Eye (tissue), 1 donor: ENCODE data around the gene POMT2.
"Not testable (repeated sequence)": the region's sequence is repeated elsewhere in the genome, so short reads cannot be mapped to it uniquely, and the experiment has no call there.

ENCODE experiments used
- DNase-seq: peaks from one replicate; pipeline ENCODE4 v3.0.0-alpha.2; 2015

Gene POMT2

GRCh38 chr14:77320238-77320935, at the start of gene POMT2:
TSS of gene POMT2 (minus strand) at chr14:77320883. CDS start at chr14:77320681, 202 bp downstream.
- DNase-seq, result peak; percentile 97

- no peak for DNase-seq
These were observed 48.6 kb upstream of the POMT2 start for GRCh38 chr14:77369285-77369684.

GRCh38 chr14:77364146-77364545, 43.5 kb upstream of the POMT2 start:
- DNase-seq, result no peak

GRCh38 chr14:77359626-77360025, 38.9 kb upstream of the POMT2 start:
- DNase-seq, result no peak

- no peak for DNase-seq
These were observed 36.2 kb upstream of the POMT2 start for GRCh38 chr14:77356899-77357298.

- no peak for DNase-seq
These were observed 35.1 kb upstream of the POMT2 start for GRCh38 chr14:77355811-77356210.

GRCh38 chr14:77353469-77354141, 32.9 kb upstream of the POMT2 start:
- DNase-seq, result no peak

- DNase-seq, result no peak
These were observed 27.1 kb upstream of the POMT2 start for GRCh38 chr14:77347751-77348150.

- no peak for DNase-seq
These were observed 25.8 kb upstream of the POMT2 start for GRCh38 chr14:77346495-77346894.

GRCh38 chr14:77344377-77344996, 23.8 kb upstream of the POMT2 start:
- DNase-seq, result no peak

GRCh38 chr14:77343662-77344061, 23.0 kb upstream of the POMT2 start:
- DNase-seq, result no peak

GRCh38 chr14:77342726-77343397, 22.2 kb upstream of the POMT2 start:
- no peak for DNase-seq

- DNase-seq, result no peak
These were observed 19.7 kb upstream of the POMT2 start for GRCh38 chr14:77340389-77340788.

GRCh38 chr14:77339407-77339806, 18.7 kb upstream of the POMT2 start:
- no peak for DNase-seq

- no peak for DNase-seq
These were observed 17.6 kb upstream of the POMT2 start for GRCh38 chr14:77338302-77338701.

GRCh38 chr14:77337880-77338279, 17.2 kb upstream of the POMT2 start:
- DNase-seq, result no peak

GRCh38 chr14:77337255-77337654, 16.6 kb upstream of the POMT2 start:
- DNase-seq, result not testable (repeated sequence)

- DNase-seq, result no peak
These were observed 14.9 kb upstream of the POMT2 start for GRCh38 chr14:77335576-77335975.

GRCh38 chr14:77329872-77330271, 9.2 kb upstream of the POMT2 start:
- DNase-seq, result no peak

- no peak for DNase-seq
These were observed 6.4 kb upstream of the POMT2 start for GRCh38 chr14:77327111-77327510.

- no peak for DNase-seq
These were observed 5.0 kb upstream of the POMT2 start for GRCh38 chr14:77325746-77326094.

- no peak for DNase-seq
These were observed 4.4 kb upstream of the POMT2 start for GRCh38 chr14:77324816-77325745.

GRCh38 chr14:77324289-77324688, 3.6 kb upstream of the POMT2 start:
- no peak for DNase-seq
